Progenitor cell of endocrine pancreas (in vitro differentiated cells): Measurements from ENCODE around the gene NAPB. TPM values are rescaled to one million over a fixed set of nuclear protein-coding genes. Genes with fewer than 3 reads are reported as not detected.

Experiments
- DNase-seq: peaks from one replicate; pipeline ENCODE4 v3.0.0; 2021; ENCODE audit warnings: low spot score; ENCODE audit not compliant: unreplicated experiment
- H3K27ac Mint-ChIP-seq: 2 replicates; pipeline ENCODE4 v1.8.0; 2021; ENCODE audit warnings: mild to moderate bottlenecking, moderate library complexity, mixed read lengths
- H3K27me3 Mint-ChIP-seq: 2 replicates; pipeline ENCODE4 v1.8.0; 2021; ENCODE audit warnings: mixed read lengths
- H3K36me3 Mint-ChIP-seq: 2 replicates; pipeline ENCODE4 v1.8.0; 2022; ENCODE audit warnings: mixed read lengths; ENCODE audit not compliant: insufficient read depth
- H3K4me1 Mint-ChIP-seq: 2 replicates; pipeline ENCODE4 v1.8.0; 2021; ENCODE audit warnings: low read depth, mixed read lengths
- H3K4me3 Mint-ChIP-seq: 2 replicates; pipeline ENCODE4 v1.8.0; 2021; ENCODE audit warnings: low read depth, mild to moderate bottlenecking, moderate library complexity, mixed read lengths
- H3K9me3 Mint-ChIP-seq: 2 replicates; pipeline ENCODE4 v1.8.0; 2021; ENCODE audit warnings: low read depth, mixed read lengths
- CTCF ChIP-seq: fragments of 200-600 bp; sonication (generic); IDR thresholded peaks from one replicate; pipeline ENCODE4 v1.5.0; 2021; ENCODE audit warnings: antibody characterized with exemption, mild to moderate bottlenecking; ENCODE audit not compliant: unreplicated experiment
- total RNA-seq: library from RNA; stranded (reverse); gene quantifications from 2 replicates; pipeline ENCODE4 v1.2.1, GENCODE V29; 2021

The NAPB gene
- total RNA-seq, 1 donor from 2014 or later: 22.2 TPM

GRCh38 chr20:23361476-23362391 lies 59.6 kb downstream of the NAPB start, which contains the start of gene GZF1:
GZF1 (plus strand) TSS chr20:23362182; CDS start chr20:23364384, 2,202 bp downstream.
- Mint-ChIP-seq H3K27me3 (no peaks in the 10 kb centered on the region), H3K4me3 (peak within 1 kb of the TSS; percentile 94), H3K4me1 (peaks cover 38% of the 10 kb centered on the region), H3K36me3 (peaks cover 13% of the 10 kb centered on the region), H3K27ac (peak within 1 kb of the TSS; percentile 99), H3K9me3 (no peaks in the 10 kb centered on the region)
- DNase-seq: peak; percentile 99
- TF ChIP-seq CTCF: no peak

GRCh38 chr20:23361119-23361475 lies 60.2 kb downstream of the NAPB start:
- H3K4me3 Mint-ChIP-seq: peak overlapping the region; percentile 82

GRCh38 chr20:23360531-23360930 lies 60.8 kb downstream of the NAPB start:
- DNase-seq: no peak
- H3K4me1 Mint-ChIP-seq: peaks cover 34% of the 10 kb centered on the region
- H3K4me3 Mint-ChIP-seq: peak overlapping the region; percentile 82
- no peaks in the 10 kb centered on the region for H3K27me3 Mint-ChIP-seq
- peak overlapping the region; percentile 99 for H3K27ac Mint-ChIP-seq
- TF ChIP-seq CTCF: no peak
- no peaks in the 10 kb centered on the region for H3K9me3 Mint-ChIP-seq
- peaks cover 10% of the 10 kb centered on the region for H3K36me3 Mint-ChIP-seq

More at GRCh38 chr20:23361119-23361475, 60.2 kb downstream of the NAPB start:
- Mint-ChIP-seq H3K9me3 (no peaks in the 10 kb centered on the region), H3K27ac (peak overlapping the region; percentile 99), H3K27me3 (no peaks in the 10 kb centered on the region), H3K4me1 (peaks cover 36% of the 10 kb centered on the region), H3K36me3 (peaks cover 13% of the 10 kb centered on the region)
- no peak for TF ChIP-seq CTCF
- DNase-seq: no peak

- Mint-ChIP-seq H3K27ac (peak overlapping the region; percentile 97), H3K36me3 (no peaks in the 10 kb centered on the region), H3K9me3 (no peaks in the 10 kb centered on the region), H3K4me3 (peak overlapping the region; percentile 58), H3K27me3 (no peaks in the 10 kb centered on the region), H3K4me1 (peaks cover 33% of the 10 kb centered on the region)
- no peak for TF ChIP-seq CTCF
- DNase-seq: no peak
Measured at GRCh38 chr20:23358923-23359593, 62.2 kb downstream of the NAPB start.

DNA sequence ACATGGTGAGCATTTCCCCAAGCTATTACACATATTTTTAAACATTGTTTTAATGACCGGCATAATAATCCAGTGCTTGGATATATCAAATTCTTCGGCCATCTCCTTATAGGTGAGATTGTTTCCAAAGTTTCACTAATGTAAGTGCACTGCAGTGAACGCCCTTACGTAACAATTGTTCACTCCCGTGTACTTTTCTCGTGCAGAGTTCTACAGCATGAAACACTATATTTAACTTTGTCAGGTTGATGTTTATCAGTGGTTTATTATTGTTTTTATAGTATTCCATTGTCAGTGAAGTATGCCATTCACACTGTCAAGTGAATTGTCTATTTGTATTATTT lies 62.8 kb downstream of the NAPB start:
- Mint-ChIP-seq H3K27me3 (no peaks in the 10 kb centered on the region), H3K4me3 (peak overlapping the region; percentile 58), H3K9me3 (no peaks in the 10 kb centered on the region), H3K27ac (peak overlapping the region; percentile 97), H3K36me3 (no peaks in the 10 kb centered on the region), H3K4me1 (peaks cover 32% of the 10 kb centered on the region)
- DNase-seq: no peak
- TF ChIP-seq CTCF: no peak
